Bronchial epithelial cell (primary cell): ENCODE results near the gene NPHS1. TPM values are rescaled to one million over a fixed set of nuclear protein-coding genes. Genes with fewer than 3 reads are reported as not detected.

Experiments used
- DNase-seq: peaks from one replicate; pipeline ENCODE4 v3.0.0-alpha.2; 2010; ENCODE audit warnings: low read depth
- FAIRE-seq: peaks from 2 replicates; lab custom pipeline; 2011; peaks lifted over from hg19 to GRCh38; lab: Jason Lieb, UNC
- H3K27me3 ChIP-seq: 2 replicates; pipeline ENCODE4 v1.5.1; 2011; ENCODE audit warnings: low read length; ENCODE audit not compliant: control insufficient read depth, insufficient read depth
- H3K36me3 ChIP-seq: 2 replicates; pipeline ENCODE4 v1.5.1; 2011; ENCODE audit warnings: low read length; ENCODE audit not compliant: control insufficient read depth, insufficient read depth
- H3K4me3 ChIP-seq: 2 replicates; pipeline ENCODE4 v1.5.1; 2011; ENCODE audit warnings: mild to moderate bottlenecking, low read depth, low read length, control low read depth
- total RNA-seq: library from RNA; depleted of rRNA; stranded (reverse); fragments of >200 nt; gene quantifications from 2 replicates; pipeline ENCODE4 v1.2.1, GENCODE V29; 2014
- TF ChIP-seq, protein P1 (sequence below): IDR thresholded peaks from 2 replicates; pipeline ENCODE4 v1.5.1; 2011; ENCODE audit warnings: mild to moderate bottlenecking, moderate library complexity, low read length, control low read depth, inconsistent platforms; ENCODE audit not compliant: insufficient read depth, severe bottlenecking

NPHS1 gene
- total RNA-seq, 1 donor from 2014 or later, result not detected

DNA sequence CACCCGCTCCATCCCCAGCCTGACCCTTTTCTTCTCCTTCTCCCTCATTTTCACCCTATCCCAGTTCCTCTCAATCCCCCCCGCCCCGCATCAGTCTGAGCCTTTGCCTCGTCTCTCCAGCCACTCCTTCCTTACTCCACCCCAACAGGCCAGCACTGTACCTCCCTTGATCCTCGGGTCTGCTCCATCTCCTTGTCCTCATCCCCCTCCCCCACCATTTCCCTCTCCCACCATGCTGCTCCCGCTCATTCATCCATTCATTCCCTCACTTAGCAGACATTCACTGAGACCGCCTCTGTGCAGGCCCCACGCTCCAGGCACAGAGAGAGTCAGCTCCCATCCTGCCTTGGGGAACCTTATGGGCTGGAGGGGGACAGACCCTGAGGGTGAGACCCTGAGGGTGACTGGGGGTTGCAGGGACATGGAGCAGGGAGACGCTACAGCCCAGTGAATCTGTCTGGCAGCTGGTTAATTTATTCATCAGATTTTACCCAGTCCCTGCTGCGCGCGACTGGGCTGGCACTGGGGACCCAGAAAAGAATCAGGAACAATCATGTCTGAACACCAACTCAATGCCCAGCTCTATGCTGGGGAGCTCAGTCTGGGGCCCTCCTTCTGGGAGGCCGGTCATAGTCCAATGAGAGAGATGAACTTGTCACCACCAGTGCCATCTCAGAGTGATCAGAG, 76.1 kb downstream of the NPHS1 start:
- DNase-seq (no peak), FAIRE-seq (no peak)
- TF ChIP-seq, protein P1, sequence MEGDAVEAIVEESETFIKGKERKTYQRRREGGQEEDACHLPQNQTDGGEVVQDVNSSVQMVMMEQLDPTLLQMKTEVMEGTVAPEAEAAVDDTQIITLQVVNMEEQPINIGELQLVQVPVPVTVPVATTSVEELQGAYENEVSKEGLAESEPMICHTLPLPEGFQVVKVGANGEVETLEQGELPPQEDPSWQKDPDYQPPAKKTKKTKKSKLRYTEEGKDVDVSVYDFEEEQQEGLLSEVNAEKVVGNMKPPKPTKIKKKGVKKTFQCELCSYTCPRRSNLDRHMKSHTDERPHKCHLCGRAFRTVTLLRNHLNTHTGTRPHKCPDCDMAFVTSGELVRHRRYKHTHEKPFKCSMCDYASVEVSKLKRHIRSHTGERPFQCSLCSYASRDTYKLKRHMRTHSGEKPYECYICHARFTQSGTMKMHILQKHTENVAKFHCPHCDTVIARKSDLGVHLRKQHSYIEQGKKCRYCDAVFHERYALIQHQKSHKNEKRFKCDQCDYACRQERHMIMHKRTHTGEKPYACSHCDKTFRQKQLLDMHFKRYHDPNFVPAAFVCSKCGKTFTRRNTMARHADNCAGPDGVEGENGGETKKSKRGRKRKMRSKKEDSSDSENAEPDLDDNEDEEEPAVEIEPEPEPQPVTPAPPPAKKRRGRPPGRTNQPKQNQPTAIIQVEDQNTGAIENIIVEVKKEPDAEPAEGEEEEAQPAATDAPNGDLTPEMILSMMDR, result no peak
- H3K4me3 ChIP-seq, result peak overlapping the region; percentile 58
- no peaks in the 10 kb centered on the region for H3K27me3 ChIP-seq
- no peaks in the 10 kb centered on the region for H3K36me3 ChIP-seq

Other genes starting within 250 kb of the NPHS1 start
- 3.9 and 4.2 TPM in 2 replicates for gene HAUS5, start 239.8 kb downstream of the NPHS1 start, total RNA-seq
- gene RBM42, start 223.5 kb downstream of the NPHS1 start, total RNA-seq, result 33.4 and 37.8 TPM in 2 replicates
- under 0.01 and 0.38 TPM in 2 replicates for gene ETV2, start 210.8 kb downstream of the NPHS1 start, total RNA-seq
- 217 and 224 TPM in 2 replicates for gene COX6B1, start 204.2 kb downstream of the NPHS1 start, total RNA-seq
- 0.38 TPM in 1 of 2 replicates, not detected in the other for gene UPK1A, start 186.0 kb downstream of the NPHS1 start, total RNA-seq
- not detected in 2 replicates for gene ZBTB32, start 147.9 kb downstream of the NPHS1 start, total RNA-seq
- gene KMT2B, start 134.5 kb downstream of the NPHS1 start, total RNA-seq, result 3.4 and 7.0 TPM in 2 replicates
- gene IGFLR1, start 110.1 kb downstream of the NPHS1 start, total RNA-seq, result 0.13 and 0.26 TPM in 2 replicates
- gene U2AF1L4, start 107.1 kb downstream of the NPHS1 start, total RNA-seq, result 14.7 and 17.5 TPM in 2 replicates
- 7.9 and 21.5 TPM in 2 replicates for gene PSENEN, start 106.9 kb downstream of the NPHS1 start, total RNA-seq
- gene LIN37, start 103.9 kb downstream of the NPHS1 start, total RNA-seq, result 5.3 and 7.0 TPM in 2 replicates
- gene HSPB6, start 95.5 kb downstream of the NPHS1 start, total RNA-seq, result 0.13 and 1.3 TPM in 2 replicates
- gene PROSER3, start 94.3 kb downstream of the NPHS1 start, total RNA-seq, result 1.3 and 2.6 TPM in 2 replicates
- gene ARHGAP33, start 76.9 kb downstream of the NPHS1 start, total RNA-seq, result under 0.01 TPM in 1 of 2 replicates, not detected in the other
- not detected in 2 replicates for gene PRODH2, start 39.7 kb downstream of the NPHS1 start, total RNA-seq
- not detected in 2 replicates for gene KIRREL2, start 4.4 kb upstream of the NPHS1 start, total RNA-seq
- 0.26 and 0.51 TPM in 2 replicates for gene APLP1, start 16.1 kb upstream of the NPHS1 start, total RNA-seq
- 1.6 and 1.7 TPM in 2 replicates for gene NFKBID, start 48.0 kb upstream of the NPHS1 start, total RNA-seq
- 1.3 TPM in 1 of 2 replicates, not detected in the other for gene HCST, start 50.0 kb upstream of the NPHS1 start, total RNA-seq
- not detected in 2 replicates for gene TYROBP, start 55.8 kb upstream of the NPHS1 start, total RNA-seq
- gene LRFN3, start 83.9 kb upstream of the NPHS1 start, total RNA-seq, result 0.79 and 1.3 TPM in 2 replicates
- gene SDHAF1, start 142.7 kb upstream of the NPHS1 start, total RNA-seq, result 17.5 and 25.3 TPM in 2 replicates
- 3.4 and 3.6 TPM in 2 replicates for gene SYNE4, start 156.3 kb upstream of the NPHS1 start, total RNA-seq
- 14.2 and 16.6 TPM in 2 replicates for gene ALKBH6, start 161.7 kb upstream of the NPHS1 start, total RNA-seq
- gene CLIP3, start 180.4 kb upstream of the NPHS1 start, total RNA-seq, result under 0.01 and 0.13 TPM in 2 replicates
- gene THAP8, start 201.8 kb upstream of the NPHS1 start, total RNA-seq, result 2.0 and 2.1 TPM in 2 replicates
- gene WDR62, start 202.4 kb upstream of the NPHS1 start, total RNA-seq, result 0.26 TPM in 2 replicates